22Rv1 (cell line): Measurements from ENCODE around the gene GUK1.

Source experiments
- ZFX ChIP-seq: fragments of 450-650 bp; IDR thresholded peaks from 2 replicates; pipeline ENCODE4 v1.6.1; 2017; ENCODE audit warnings: antibody characterized with exemption, borderline replicate concordance
- TF ChIP-seq, protein P1 (sequence below): fragments of 450-650 bp; IDR thresholded peaks from 2 replicates; pipeline ENCODE4 v1.5.1; 2017; ENCODE audit warnings: mild to moderate bottlenecking

DNA sequence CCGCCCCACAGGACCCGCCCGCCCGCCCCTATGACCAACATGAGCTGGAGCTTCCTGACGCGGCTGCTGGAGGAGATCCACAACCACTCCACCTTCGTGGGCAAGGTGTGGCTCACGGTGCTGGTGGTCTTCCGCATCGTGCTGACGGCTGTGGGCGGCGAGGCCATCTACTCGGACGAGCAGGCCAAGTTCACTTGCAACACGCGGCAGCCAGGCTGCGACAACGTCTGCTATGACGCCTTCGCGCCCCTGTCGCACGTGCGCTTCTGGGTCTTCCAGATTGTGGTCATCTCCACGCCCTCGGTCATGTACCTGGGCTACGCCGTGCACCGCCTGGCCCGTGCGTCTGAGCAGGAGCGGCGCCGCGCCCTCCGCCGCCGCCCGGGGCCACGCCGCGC, 17.6 kb downstream of the GUK1 start:
- TF ChIP-seq, protein P1, sequence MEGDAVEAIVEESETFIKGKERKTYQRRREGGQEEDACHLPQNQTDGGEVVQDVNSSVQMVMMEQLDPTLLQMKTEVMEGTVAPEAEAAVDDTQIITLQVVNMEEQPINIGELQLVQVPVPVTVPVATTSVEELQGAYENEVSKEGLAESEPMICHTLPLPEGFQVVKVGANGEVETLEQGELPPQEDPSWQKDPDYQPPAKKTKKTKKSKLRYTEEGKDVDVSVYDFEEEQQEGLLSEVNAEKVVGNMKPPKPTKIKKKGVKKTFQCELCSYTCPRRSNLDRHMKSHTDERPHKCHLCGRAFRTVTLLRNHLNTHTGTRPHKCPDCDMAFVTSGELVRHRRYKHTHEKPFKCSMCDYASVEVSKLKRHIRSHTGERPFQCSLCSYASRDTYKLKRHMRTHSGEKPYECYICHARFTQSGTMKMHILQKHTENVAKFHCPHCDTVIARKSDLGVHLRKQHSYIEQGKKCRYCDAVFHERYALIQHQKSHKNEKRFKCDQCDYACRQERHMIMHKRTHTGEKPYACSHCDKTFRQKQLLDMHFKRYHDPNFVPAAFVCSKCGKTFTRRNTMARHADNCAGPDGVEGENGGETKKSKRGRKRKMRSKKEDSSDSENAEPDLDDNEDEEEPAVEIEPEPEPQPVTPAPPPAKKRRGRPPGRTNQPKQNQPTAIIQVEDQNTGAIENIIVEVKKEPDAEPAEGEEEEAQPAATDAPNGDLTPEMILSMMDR = no peak
- TF ChIP-seq ZFX = no peak
